Retinal pigment epithelial cell (primary cell): ENCODE results near the gene HIF3A.

Experiments used
- DNase-seq: peaks from one replicate; pipeline ENCODE4 v3.0.0-alpha.2; 2010; ENCODE audit warnings: low read depth
- H3K4me3 ChIP-seq: 2 replicates; pipeline ENCODE4 v1.5.1; 2011; ENCODE audit warnings: mild to moderate bottlenecking, low read length, control low read depth, moderate library complexity
- TF ChIP-seq, protein P1 (sequence below): conservative IDR thresholded peaks from 2 replicates; pipeline ENCODE4 v1.5.1; 2011; ENCODE audit warnings: low read depth, low read length, control low read depth, inconsistent platforms

HIF3A gene

DNA sequence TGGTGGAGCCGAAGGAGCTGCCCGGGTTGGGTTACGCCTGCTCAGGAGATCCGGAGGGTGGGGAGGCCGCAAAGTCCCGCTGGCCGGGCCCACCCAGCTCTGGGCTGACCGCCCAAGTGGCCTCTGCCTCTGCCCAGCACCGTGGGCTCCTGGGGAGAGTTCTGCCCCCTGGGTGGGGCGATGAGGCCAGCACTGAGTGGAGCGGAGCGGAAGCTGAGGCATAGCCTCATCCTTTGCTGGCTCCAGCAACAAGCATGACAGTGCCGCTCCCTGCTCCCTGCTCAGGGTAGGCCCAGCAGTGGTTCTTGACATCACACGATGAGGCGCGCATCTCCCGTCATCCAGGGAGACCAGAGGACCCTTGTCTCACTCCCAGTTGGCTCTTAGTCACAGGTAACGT, 94.0 kb downstream of the HIF3A start:
- DNase-seq, result no peak
- TF ChIP-seq, protein P1, sequence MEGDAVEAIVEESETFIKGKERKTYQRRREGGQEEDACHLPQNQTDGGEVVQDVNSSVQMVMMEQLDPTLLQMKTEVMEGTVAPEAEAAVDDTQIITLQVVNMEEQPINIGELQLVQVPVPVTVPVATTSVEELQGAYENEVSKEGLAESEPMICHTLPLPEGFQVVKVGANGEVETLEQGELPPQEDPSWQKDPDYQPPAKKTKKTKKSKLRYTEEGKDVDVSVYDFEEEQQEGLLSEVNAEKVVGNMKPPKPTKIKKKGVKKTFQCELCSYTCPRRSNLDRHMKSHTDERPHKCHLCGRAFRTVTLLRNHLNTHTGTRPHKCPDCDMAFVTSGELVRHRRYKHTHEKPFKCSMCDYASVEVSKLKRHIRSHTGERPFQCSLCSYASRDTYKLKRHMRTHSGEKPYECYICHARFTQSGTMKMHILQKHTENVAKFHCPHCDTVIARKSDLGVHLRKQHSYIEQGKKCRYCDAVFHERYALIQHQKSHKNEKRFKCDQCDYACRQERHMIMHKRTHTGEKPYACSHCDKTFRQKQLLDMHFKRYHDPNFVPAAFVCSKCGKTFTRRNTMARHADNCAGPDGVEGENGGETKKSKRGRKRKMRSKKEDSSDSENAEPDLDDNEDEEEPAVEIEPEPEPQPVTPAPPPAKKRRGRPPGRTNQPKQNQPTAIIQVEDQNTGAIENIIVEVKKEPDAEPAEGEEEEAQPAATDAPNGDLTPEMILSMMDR, result no peak
- no peak overlapping the region for H3K4me3 ChIP-seq

DNA sequence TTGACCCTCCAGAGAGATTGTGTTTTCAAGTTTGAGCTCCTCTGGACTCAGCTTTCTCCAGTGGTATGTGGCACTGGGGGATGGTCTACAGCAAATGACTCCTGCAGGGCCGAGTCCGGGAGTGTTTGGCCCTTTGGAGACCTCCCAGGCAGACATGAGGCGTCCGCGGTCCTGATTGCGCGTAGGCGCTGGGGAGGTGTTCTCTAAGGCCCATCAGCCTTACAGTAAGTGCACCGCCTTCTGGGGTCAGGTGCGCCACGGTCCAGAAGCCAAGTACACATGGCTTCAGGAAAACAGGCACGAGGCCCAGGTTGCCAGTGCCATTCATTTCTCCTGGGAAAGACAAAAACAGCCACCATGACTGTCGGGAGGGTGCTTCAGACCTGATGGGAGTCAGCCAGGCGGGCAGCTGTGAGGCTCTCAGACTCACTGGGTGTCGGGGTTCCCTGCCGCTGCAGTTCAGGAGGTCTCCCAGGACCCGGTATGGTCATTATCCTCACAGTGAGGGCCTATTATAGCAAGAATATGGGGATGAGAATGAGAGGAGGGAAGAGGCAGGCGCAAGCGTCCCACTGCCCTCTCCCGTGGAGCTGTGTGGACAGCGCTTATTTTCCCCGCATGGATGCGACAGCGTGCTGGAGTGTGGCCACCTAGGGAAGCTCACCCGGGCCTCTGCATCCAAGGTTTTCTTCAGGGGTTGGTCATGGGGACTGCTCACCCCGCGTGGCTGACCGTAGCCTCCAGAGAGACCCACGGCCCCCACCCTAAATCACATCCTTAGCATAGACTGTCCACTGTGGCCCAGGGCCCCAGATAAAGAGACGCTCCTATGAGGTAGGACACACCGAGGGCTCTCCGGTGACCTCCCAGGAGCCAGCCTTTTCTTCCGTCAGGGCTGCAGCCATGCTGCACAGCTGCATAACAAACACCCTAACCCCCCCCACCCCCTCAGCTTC, 94.7 kb downstream of the HIF3A start:
- H3K4me3 ChIP-seq, result no peak overlapping the region
- TF ChIP-seq, protein P1, result no peak
- no peak for DNase-seq

DNA sequence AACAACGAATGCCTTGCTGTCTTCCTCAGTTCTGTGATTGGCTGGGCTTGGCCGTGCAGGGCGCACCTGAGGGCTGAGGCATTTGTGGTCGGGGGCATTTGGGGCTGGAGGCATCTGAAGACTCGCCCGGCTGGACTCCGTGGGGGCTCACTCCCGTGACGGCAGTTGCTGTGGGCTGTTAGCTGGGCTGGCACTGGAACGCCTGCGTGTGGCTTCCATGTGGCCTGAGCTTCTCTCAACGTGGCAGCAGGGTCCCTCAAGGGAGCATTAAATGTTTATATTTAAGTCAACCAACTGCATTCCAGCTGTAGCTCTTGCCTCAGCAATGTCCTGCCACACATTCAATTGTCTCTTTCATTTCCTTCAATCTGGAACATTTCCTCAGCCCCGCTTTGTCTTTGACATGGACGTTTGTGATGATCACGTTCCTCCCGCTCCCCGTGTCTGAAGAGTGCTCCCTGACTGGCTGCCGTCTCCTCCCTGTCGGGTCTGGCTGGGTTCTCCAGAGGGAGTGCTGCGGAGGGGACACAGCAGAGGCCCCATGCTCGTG, 95.5 kb downstream of the HIF3A start:
- H3K4me3 ChIP-seq, result no peak overlapping the region
- DNase-seq, result no peak
- TF ChIP-seq, protein P1, result no peak

- TF ChIP-seq, protein P1, result no peak
- no peak overlapping the region for H3K4me3 ChIP-seq
- DNase-seq, result no peak
These were observed 96.0 kb downstream of the HIF3A start for GRCh38 chr19:46392837-46393236.
